Esophagus muscularis mucosa (tissue), 4 donors: ENCODE data around the gene DUSP16. TPM values are rescaled to one million over a fixed set of nuclear protein-coding genes. Genes with fewer than 3 reads are reported as not detected.
"Not testable (repeated sequence)": the region's sequence is repeated elsewhere in the genome, so short reads cannot be mapped to it uniquely, and the experiment has no call there.

ENCODE experiments used
- DNase-seq: peaks from one replicate; pipeline ENCODE4 v3.0.0-alpha.2; 2017; ENCODE audit errors: extremely low spot score
- H3K27ac ChIP-seq, 4 donors: fragments of 200-600 bp; sonication (generic); replicated peaks in 1 of 4; 1 replicate in 3 of 4; 2 replicates in 1 of 4; pipeline ENCODE4 v1.5.1; 2016 to 2019; ENCODE audit warnings: mild to moderate bottlenecking in 1 of 4
- H3K27me3 ChIP-seq, 4 donors: fragments of 200-600 bp; sonication (generic); one replicate each; pipeline versions ENCODE4 v1.5.1 to v1.6.0; 2016 to 2019
- H3K36me3 ChIP-seq, 4 donors: fragments of 200-600 bp; sonication (generic); one replicate each; pipeline ENCODE4 v1.5.1; 2016 to 2019
- H3K4me1 ChIP-seq, 4 donors: fragments of 200-600 bp; sonication (generic); one replicate each; pipeline ENCODE4 v1.5.1; 2016 to 2019
- H3K4me3 ChIP-seq, 4 donors: fragments of 200-600 bp; sonication (generic); 1 replicate in 2 of 4; 2 replicates in 2 of 4; pipeline ENCODE4 v1.5.1; 2016 to 2019; ENCODE audit warnings: mild to moderate bottlenecking in 4 of 4, moderate library complexity in 1 of 4
- H3K9me3 ChIP-seq, 4 donors: fragments of 200-600 bp; sonication (generic); 1 replicate in 3 of 4; 2 replicates in 1 of 4; pipeline ENCODE4 v1.5.1; 2016 to 2019
- EP300 ChIP-seq: sonication (generic); formaldehyde crosslinking; IDR thresholded peaks from one replicate; pipeline ENCODE4 v1.6.1; 2017; ENCODE audit warnings: antibody characterized with exemption
- POLR2A ChIP-seq: fragments of 450-650 bp; IDR thresholded peaks from one replicate; pipeline ENCODE4 v1.6.1; 2017; ENCODE audit warnings: antibody characterized with exemption, moderate library complexity, mild to moderate bottlenecking, low read depth
- POLR2AphosphoS5 ChIP-seq, 2 donors: sonication (generic); formaldehyde crosslinking; IDR thresholded peaks; one replicate each; pipeline ENCODE4 v1.6.1; 2017; ENCODE audit warnings: antibody characterized with exemption in 2 of 2
- WGBS: methylation state at CpG from one replicate; pipeline ENCODE4 v1.1.5; 2018; 5-methylcytosine and 5-hydroxymethylcytosine counted together
- intact Hi-C: fragments of 100-400 bp; cut with DNase I; formaldehyde crosslinking; loops from one replicate; pipeline ENCODE4 v1.15.1; 2023
- total RNA-seq, 4 donors: library from RNA; depleted of rRNA; stranded (reverse); fragments of >200 nt; gene quantifications; one replicate each; pipeline versions ENCODE4 v1.1.0 to v1.2.1, GENCODE V29; 2016
- TF ChIP-seq, protein P1 (sequence below), 3 experiments: fragments of 200-600 bp in 2 of 3; fragments of 450-650 bp in 1 of 3; sonication (generic) in 2 of 3; IDR thresholded peaks; one replicate each; pipeline ENCODE4 v1.5.1; 2017 to 2019; ENCODE audit warnings: antibody characterized with exemption in 3 of 3, mild to moderate bottlenecking in 2 of 3, moderate library complexity in 1 of 3

The DUSP16 gene
- total RNA-seq, 4 donors from 2014 or later, result 10.0 to 17.0 (median 13.9) TPM

DNA sequence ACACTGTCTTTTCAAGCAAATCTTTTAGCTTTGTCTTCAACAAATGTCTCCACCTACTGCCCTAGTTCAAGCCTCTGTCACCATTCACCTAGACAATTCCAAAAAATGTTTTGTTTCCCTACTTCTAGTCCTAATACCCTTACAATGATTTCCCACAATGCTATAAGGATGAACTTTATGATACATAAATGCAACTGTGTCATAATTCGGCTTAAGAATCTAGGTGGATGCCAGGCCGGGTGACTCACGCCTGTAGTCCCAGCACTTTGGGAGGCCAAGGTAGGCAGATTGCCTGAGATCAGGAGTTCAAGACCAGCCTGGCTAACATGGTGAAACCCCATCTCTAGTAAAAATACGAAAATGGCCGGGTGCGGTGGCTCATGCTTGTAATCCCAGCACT lies 28.3 kb upstream of the DUSP16 start:
- Histone ChIP-seq H3K27ac (no peak overlapping the region), H3K4me1 (no peaks in the 10 kb centered on the region), H3K36me3 (no peaks in the 10 kb centered on the region), H3K9me3 (no peaks in the 10 kb centered on the region), H3K27me3 (no peaks in the 10 kb centered on the region), H3K4me3 (no peak overlapping the region)
- WGBS, result 89% methylated on average over 6 of the region's 6 CpGs
- TF ChIP-seq EP300, result no peak
- TF ChIP-seq POLR2A, result no peak
- TF ChIP-seq, protein P1, sequence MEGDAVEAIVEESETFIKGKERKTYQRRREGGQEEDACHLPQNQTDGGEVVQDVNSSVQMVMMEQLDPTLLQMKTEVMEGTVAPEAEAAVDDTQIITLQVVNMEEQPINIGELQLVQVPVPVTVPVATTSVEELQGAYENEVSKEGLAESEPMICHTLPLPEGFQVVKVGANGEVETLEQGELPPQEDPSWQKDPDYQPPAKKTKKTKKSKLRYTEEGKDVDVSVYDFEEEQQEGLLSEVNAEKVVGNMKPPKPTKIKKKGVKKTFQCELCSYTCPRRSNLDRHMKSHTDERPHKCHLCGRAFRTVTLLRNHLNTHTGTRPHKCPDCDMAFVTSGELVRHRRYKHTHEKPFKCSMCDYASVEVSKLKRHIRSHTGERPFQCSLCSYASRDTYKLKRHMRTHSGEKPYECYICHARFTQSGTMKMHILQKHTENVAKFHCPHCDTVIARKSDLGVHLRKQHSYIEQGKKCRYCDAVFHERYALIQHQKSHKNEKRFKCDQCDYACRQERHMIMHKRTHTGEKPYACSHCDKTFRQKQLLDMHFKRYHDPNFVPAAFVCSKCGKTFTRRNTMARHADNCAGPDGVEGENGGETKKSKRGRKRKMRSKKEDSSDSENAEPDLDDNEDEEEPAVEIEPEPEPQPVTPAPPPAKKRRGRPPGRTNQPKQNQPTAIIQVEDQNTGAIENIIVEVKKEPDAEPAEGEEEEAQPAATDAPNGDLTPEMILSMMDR (IDR thresholded peaks at IDR 0.05), result no peak
- TF ChIP-seq POLR2AphosphoS5 (IDR thresholded peaks at IDR 0.05), result no peak
- intact Hi-C loops, result no loop called here
- no peak for DNase-seq

DNA sequence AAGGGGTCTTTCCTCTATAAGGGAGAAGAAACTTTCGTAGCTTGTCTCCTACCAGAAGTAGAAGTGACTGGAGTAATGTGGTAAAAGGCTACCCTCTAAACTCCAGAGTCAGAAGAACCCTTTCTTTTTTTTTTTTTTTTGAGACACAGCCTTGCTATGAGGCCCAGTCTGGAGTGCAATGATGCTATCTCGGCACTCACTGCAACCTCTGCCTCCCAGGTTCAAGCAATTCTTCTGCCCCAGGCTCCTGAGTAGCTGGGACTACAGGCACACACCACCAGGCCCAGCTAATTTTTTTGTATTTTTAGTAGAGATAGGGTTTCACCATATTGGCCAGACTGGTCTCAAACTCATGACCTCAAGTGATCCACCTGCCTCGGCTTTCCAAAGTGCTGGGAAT lies 25.8 kb upstream of the DUSP16 start:
- H3K27ac ChIP-seq, intact Hi-C loops, DNase-seq, H3K9me3 ChIP-seq, H3K27me3 ChIP-seq, H3K4me1 ChIP-seq, H3K36me3 ChIP-seq, H3K4me3 ChIP-seq: not testable (repeated sequence)
- WGBS, result 95% methylated on average over 3 of the region's 3 CpGs

DNA sequence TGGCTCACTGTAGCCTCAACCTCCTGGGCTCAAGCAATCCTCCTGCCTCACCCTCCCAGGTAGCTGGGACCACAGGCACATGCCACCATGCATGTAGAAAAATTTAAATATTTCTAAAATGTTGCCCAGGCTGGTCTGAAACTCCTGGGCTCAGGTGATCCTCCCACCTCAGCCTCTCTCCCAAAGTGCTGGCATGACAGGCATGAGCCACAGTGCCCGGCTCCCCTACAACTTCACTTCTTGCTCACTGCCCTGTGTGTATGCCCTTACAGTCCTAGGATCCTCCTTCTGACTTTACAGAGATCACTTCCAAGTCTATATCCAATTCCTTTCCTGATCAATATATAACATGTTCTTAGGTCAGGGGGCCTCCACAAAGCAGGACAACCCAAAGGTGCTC lies 25.2 kb upstream of the DUSP16 start:
- H3K9me3 ChIP-seq, result no peaks in the 10 kb centered on the region
- intact Hi-C loops, result no loop called here
- DNase-seq, result no peak
- peaks cover 0 to 5% (median 0%) of the 10 kb centered on the region in 4 donors for H3K4me1 ChIP-seq
- 86% methylated on average over 1 of the region's 1 CpG for WGBS
- H3K27ac ChIP-seq, result no peak overlapping the region
- TF ChIP-seq POLR2AphosphoS5 (IDR thresholded peaks at IDR 0.05) (no peak), EP300 (no peak), POLR2A (no peak)
- TF ChIP-seq, protein P1 (IDR thresholded peaks at IDR 0.05), result no peak
- H3K36me3 ChIP-seq, result no peaks in the 10 kb centered on the region
- H3K4me3 ChIP-seq, result no peak overlapping the region
- no peaks in the 10 kb centered on the region for H3K27me3 ChIP-seq

DNA sequence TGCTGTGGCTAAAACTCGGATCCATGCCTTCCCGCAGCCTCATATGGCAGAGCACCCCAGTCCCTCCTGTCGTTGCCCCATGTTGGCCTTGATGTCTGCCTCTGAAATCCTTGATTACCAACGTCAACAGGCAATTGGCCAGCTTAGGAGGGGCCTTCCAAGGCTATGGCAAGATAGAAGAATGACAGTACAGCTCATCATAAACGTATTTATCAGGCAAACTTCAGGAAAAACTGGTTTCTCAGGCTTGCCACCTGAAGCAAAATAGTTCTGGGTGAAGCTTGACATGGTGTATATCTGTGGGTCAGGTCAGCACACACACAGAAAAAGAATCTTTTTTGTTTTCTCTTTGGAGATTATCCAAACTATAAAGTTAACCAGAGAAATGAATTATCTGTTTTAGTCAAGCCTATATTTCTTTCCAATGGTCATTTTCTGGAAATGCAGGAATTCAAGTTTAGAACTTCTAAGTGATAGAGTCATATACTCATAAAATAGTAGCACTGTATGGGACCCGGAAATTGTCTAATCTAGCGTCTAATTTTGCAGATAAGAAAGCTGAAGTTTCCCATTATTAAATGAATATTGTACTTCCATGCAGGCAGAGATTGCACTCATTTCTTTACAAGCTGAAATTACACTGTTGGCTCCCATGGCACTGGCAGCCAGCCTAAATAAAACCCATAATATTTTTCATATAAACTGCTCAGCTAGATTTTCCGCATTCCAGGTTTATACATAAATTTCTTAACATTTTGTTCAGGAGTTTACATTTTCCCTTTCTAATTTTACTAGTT lies 24.4 kb upstream of the DUSP16 start:
- TF ChIP-seq, protein P1 (IDR thresholded peaks at IDR 0.05), result no peak
- Histone ChIP-seq H3K36me3 (no peaks in the 10 kb centered on the region), H3K27me3 (no peaks in the 10 kb centered on the region), H3K27ac (no peak overlapping the region), H3K4me1 (peaks cover 0 to 5% (median 0%) of the 10 kb centered on the region in 4 donors), H3K9me3 (no peaks in the 10 kb centered on the region), H3K4me3 (no peak overlapping the region)
- intact Hi-C loops, result no loop called here
- 85% methylated on average over 8 of the region's 8 CpGs for WGBS
- DNase-seq, result no peak

DNA sequence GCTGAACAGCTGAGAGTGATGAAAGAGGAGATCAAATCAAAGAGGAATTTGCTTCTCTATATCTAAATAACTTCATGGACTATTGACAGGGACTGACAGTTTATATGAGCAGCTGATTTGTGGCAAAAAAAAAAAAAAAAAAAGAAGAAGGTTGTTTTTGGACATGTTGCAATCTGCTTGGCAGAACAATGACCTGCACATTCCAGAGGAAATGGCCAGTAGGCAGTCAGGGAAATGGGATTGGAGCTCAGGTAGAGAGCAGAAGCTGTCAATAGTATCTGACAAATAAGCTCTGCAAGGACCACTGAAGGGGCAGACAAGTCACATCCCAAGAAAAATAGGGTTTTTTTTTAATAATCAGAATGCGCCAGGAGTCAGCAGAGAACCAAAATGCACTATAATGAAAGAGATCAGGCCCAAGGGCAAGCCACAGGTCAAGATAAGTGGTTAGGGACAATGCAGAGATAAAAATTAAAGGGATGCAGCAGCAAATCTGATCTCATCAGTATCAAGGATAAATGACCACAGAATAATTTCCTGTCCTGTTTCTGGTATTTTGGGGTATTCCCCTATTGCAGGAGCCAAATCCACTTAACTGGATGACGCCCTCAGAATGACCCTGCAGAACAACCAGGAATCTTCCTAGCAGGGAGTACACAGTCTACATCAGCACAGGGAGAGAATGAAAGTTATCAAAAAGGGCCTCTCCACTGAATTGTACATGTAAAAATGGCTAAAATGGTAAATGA lies 22.6 kb upstream of the DUSP16 start:
- H3K36me3 ChIP-seq, result no peaks in the 10 kb centered on the region
- no peaks in the 10 kb centered on the region for H3K27me3 ChIP-seq
- H3K27ac ChIP-seq, result no peak overlapping the region
- DNase-seq, result no peak
- TF ChIP-seq POLR2A, result no peak
- TF ChIP-seq POLR2AphosphoS5 (IDR thresholded peaks at IDR 0.05), result no peak
- no peak for TF ChIP-seq EP300
- TF ChIP-seq, protein P1 (IDR thresholded peaks at IDR 0.05), result no peak
- H3K4me3 ChIP-seq, result no peak overlapping the region
- H3K9me3 ChIP-seq, result no peaks in the 10 kb centered on the region
- peaks cover 0 to 5% (median 0%) of the 10 kb centered on the region in 4 donors for H3K4me1 ChIP-seq
- WGBS, result 89% methylated on average over 2 of the region's 2 CpGs
- intact Hi-C loops, result no loop called here
